WTC11 (cell line): ENCODE measurements around the gene DISP2. TPM values are rescaled to one million over a fixed set of nuclear protein-coding genes. Genes with fewer than 3 reads are reported as not detected.

Experiments
- ATAC-seq: fragments of 200-7000 bp; cut with Tn5 transposase; 2 replicates; pipeline ENCODE4 v1.10.0; 2021; ENCODE audit warnings: mild to moderate bottlenecking, moderate library complexity
- CTCF ChIA-PET: fragments of 300-600 bp; sonication (Branson Sonifier 250); formaldehyde crosslinking; loops from one replicate; lab custom pipeline; 2021; ENCODE audit warnings: antibody characterized with exemption; lab: Charles Lee
- POLR2A ChIA-PET: fragments of 350-600 bp; sonication (Branson Sonifier 250); formaldehyde crosslinking; loops from one replicate; lab custom pipeline; 2021; ENCODE audit warnings: antibody characterized with exemption; lab: Charles Lee
- DNase-seq: peaks from one replicate; pipeline ENCODE4 v3.0.0; 2021; ENCODE audit warnings: low spot score
- H3K27ac Mint-ChIP-seq: 2 replicates; pipeline ENCODE4 v1.8.0; 2021; ENCODE audit warnings: mixed read lengths
- H3K27me3 Mint-ChIP-seq: 2 replicates; pipeline ENCODE4 v1.8.0; 2021; ENCODE audit warnings: low read depth, mild to moderate bottlenecking, moderate library complexity, mixed read lengths
- H3K36me3 Mint-ChIP-seq: 2 replicates; pipeline ENCODE4 v1.8.0; 2021; ENCODE audit warnings: mixed read lengths
- H3K4me1 Mint-ChIP-seq: 2 replicates; pipeline ENCODE4 v1.8.0; 2022; ENCODE audit warnings: mixed read lengths
- H3K4me3 Mint-ChIP-seq: 2 replicates; pipeline ENCODE4 v1.8.0; 2021; ENCODE audit warnings: mild to moderate bottlenecking, moderate library complexity, mixed read lengths
- H3K9me3 Mint-ChIP-seq: 2 replicates; pipeline ENCODE4 v1.8.0; 2021; ENCODE audit warnings: mixed read lengths
- EMX1 ChIP-seq: fragments of 250-450 bp; sonication (Bioruptor Pico); IDR thresholded peaks from 2 replicates; pipeline ENCODE4 v1.8.0; 2021; ENCODE audit warnings: mild to moderate bottlenecking
- FOXJ3 ChIP-seq: sonication (generic); formaldehyde crosslinking; IDR thresholded peaks from 2 replicates; pipeline ENCODE4 v1.9.0; 2021; ENCODE audit warnings: missing genetic modification reagents, mild to moderate bottlenecking, borderline replicate concordance
- NFE2L1 ChIP-seq: sonication (generic); formaldehyde crosslinking; IDR thresholded peaks from 2 replicates; pipeline ENCODE4 v1.8.1; 2023; ENCODE audit warnings: missing genetic modification reagents
- NR1H2 ChIP-seq: sonication (generic); formaldehyde crosslinking; IDR thresholded peaks from 2 replicates; pipeline ENCODE4 v1.9.0; 2021; ENCODE audit warnings: mild to moderate bottlenecking, moderate library complexity, missing genetic modification reagents
- SP1 ChIP-seq: sonication (generic); formaldehyde crosslinking; conservative IDR thresholded peaks from 2 replicates; pipeline ENCODE4 v1.8.1; 2022; ENCODE audit warnings: missing genetic modification reagents
- TEAD4 ChIP-seq: sonication (generic); formaldehyde crosslinking; IDR thresholded peaks from 2 replicates; pipeline ENCODE4 v1.8.0; 2022; ENCODE audit warnings: mild to moderate bottlenecking, missing genetic modification reagents
- ZBTB21 ChIP-seq: sonication (generic); formaldehyde crosslinking; IDR thresholded peaks from 2 replicates; pipeline ENCODE4 v1.8.1; 2023; ENCODE audit warnings: mild to moderate bottlenecking, missing genetic modification reagents, borderline replicate concordance
- ZBTB43 ChIP-seq: sonication (generic); formaldehyde crosslinking; IDR thresholded peaks from 2 replicates; pipeline ENCODE4 v1.8.1; 2023; ENCODE audit warnings: mild to moderate bottlenecking, missing genetic modification reagents
- ZNF317 ChIP-seq: sonication (generic); formaldehyde crosslinking; IDR thresholded peaks from 2 replicates; pipeline ENCODE4 v1.8.1; 2023; ENCODE audit warnings: low read depth, mild to moderate bottlenecking, moderate library complexity, missing genetic modification reagents, borderline replicate concordance
- ZNF425 ChIP-seq: fragments of 250-450 bp; sonication (Bioruptor Pico); conservative IDR thresholded peaks from 2 replicates; pipeline ENCODE4 v1.9.0; 2021; ENCODE audit warnings: mild to moderate bottlenecking
- ZNF512 ChIP-seq: sonication (generic); formaldehyde crosslinking; IDR thresholded peaks from 2 replicates; pipeline ENCODE4 v1.8.1; 2022; ENCODE audit warnings: missing genetic modification reagents, borderline replicate concordance
- total RNA-seq: library from RNA; stranded (reverse); gene quantifications from 3 replicates; pipeline ENCODE4 v1.2.3, GENCODE V29; 2021
- TF ChIP-seq, protein P1 (sequence below): fragments of 250-450 bp; sonication (Bioruptor Pico); IDR thresholded peaks from 2 replicates; pipeline ENCODE4 v2.1.2; 2022; ENCODE audit warnings: mild to moderate bottlenecking, moderate library complexity
- TF ChIP-seq, protein P2 (sequence below): sonication (generic); formaldehyde crosslinking; IDR thresholded peaks from 2 replicates; pipeline ENCODE4 v1.8.1; 2023; ENCODE audit warnings: mild to moderate bottlenecking, missing genetic modification reagents, borderline replicate concordance
- TF ChIP-seq, protein P3 (sequence below): sonication (generic); formaldehyde crosslinking; IDR thresholded peaks from 2 replicates; pipeline ENCODE4 v1.8.0; 2022; ENCODE audit warnings: mild to moderate bottlenecking, missing genetic modification reagents

The DISP2 gene
- total RNA-seq, 1 experiment from 2014 or later = 3.5 TPM

DNA sequence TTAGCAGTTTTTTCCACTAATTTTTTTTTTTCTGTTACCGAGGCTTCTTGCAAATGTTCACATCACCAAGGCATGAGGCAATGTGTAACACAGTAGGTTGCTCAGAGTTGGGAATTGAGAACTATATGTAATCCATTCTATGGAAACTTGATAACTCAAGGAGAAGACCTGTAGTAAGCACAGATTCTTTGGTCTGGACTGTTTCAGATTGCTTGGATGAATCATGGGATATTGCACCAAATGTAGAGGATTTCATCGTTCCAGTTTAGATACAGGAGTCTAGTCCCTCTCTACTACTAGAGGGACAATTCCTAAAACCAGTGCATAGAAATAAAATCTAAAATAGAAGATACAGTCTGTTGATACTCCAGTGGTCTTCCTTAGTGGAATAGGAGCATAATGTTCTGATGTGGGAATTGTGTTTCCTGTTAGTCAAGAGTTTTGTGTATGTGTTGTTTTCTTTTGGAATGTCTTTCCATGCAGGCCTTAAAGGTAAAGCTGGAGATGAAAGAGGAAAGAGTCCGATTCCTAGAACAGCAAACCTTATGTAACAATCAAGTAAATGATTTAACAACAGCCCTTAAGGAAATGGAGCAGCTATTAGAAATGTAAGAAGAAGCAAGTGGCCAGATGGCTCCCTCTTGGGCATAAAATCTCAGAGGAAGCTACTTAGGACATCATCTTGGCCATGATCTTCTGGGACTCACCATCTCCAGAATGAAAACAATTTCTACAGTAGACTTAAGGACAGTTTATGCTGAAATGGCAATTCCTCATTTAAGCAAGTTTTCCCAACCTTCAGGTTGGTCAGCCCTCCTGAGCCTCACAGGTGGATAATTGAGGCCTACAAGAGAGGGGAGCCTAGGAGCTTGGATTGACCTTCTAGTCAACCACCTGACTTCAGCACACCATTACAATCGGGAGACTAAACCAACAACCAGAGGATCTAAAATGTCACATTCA lies 35.2 kb downstream of the DISP2 start:
- POLR2A ChIA-PET = no interaction called here
- ATAC-seq = no peak
- peaks cover 57% of the 10 kb centered on the region for H3K36me3 Mint-ChIP-seq
- TF ChIP-seq ZNF317 (CRISPR knock-in tag) = no peak
- TF ChIP-seq EMX1 (CRISPR knock-in tag) = no peak
- no peak for TF ChIP-seq ZBTB21
- TF ChIP-seq, protein P1, sequence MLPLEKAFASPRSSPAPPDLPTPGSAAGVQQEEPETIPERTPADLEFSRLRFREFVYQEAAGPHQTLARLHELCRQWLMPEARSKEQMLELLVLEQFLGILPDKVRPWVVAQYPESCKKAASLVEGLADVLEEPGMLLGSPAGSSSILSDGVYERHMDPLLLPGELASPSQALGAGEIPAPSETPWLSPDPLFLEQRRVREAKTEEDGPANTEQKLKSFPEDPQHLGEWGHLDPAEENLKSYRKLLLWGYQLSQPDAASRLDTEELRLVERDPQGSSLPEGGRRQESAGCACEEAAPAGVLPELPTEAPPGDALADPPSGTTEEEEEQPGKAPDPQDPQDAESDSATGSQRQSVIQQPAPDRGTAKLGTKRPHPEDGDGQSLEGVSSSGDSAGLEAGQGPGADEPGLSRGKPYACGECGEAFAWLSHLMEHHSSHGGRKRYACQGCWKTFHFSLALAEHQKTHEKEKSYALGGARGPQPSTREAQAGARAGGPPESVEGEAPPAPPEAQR (CRISPR knock-in tag) = no peak
- TF ChIP-seq, protein P2, sequence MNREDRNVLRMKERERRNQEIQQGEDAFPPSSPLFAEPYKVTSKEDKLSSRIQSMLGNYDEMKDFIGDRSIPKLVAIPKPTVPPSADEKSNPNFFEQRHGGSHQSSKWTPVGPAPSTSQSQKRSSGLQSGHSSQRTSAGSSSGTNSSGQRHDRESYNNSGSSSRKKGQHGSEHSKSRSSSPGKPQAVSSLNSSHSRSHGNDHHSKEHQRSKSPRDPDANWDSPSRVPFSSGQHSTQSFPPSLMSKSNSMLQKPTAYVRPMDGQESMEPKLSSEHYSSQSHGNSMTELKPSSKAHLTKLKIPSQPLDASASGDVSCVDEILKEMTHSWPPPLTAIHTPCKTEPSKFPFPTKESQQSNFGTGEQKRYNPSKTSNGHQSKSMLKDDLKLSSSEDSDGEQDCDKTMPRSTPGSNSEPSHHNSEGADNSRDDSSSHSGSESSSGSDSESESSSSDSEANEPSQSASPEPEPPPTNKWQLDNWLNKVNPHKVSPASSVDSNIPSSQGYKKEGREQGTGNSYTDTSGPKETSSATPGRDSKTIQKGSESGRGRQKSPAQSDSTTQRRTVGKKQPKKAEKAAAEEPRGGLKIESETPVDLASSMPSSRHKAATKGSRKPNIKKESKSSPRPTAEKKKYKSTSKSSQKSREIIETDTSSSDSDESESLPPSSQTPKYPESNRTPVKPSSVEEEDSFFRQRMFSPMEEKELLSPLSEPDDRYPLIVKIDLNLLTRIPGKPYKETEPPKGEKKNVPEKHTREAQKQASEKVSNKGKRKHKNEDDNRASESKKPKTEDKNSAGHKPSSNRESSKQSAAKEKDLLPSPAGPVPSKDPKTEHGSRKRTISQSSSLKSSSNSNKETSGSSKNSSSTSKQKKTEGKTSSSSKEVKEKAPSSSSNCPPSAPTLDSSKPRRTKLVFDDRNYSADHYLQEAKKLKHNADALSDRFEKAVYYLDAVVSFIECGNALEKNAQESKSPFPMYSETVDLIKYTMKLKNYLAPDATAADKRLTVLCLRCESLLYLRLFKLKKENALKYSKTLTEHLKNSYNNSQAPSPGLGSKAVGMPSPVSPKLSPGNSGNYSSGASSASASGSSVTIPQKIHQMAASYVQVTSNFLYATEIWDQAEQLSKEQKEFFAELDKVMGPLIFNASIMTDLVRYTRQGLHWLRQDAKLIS (CRISPR knock-in tag) = no peak
- TF ChIP-seq, all 79 proteins: peak for 0
- no peaks in the 10 kb centered on the region for H3K27me3 Mint-ChIP-seq
- no peak overlapping the region for H3K4me3 Mint-ChIP-seq
- peaks cover 7% of the 10 kb centered on the region for H3K9me3 Mint-ChIP-seq
- no peak for DNase-seq
- no peak overlapping the region for H3K27ac Mint-ChIP-seq
- H3K4me1 Mint-ChIP-seq = no peaks in the 10 kb centered on the region
- CTCF ChIA-PET = no interaction called here

- ChIA-PET CTCF (interaction anchor here (0.7 to 1.6 kb wide), 8 partner anchors 8 to 119 kb away, joined by 3 to 10 read pairs (median 6); partner anchors contain the start of gene IVD), POLR2A (interaction anchor here (1.4 kb wide), 1 partner anchor 8 kb away, joined by 9 read pairs; the partner anchor contains the start of gene IVD)
- no peaks in the 10 kb centered on the region for H3K27me3 Mint-ChIP-seq
- no peaks in the 10 kb centered on the region for H3K4me1 Mint-ChIP-seq
- ATAC-seq (no peak), DNase-seq (no peak)
- no peaks in the 10 kb centered on the region; the same call in 1 of the 2 replicates for H3K9me3 Mint-ChIP-seq
- no peak overlapping the region for H3K4me3 Mint-ChIP-seq
- no peak overlapping the region for H3K27ac Mint-ChIP-seq
- H3K36me3 Mint-ChIP-seq = peaks cover 15% of the 10 kb centered on the region
- TF ChIP-seq, protein P3, sequence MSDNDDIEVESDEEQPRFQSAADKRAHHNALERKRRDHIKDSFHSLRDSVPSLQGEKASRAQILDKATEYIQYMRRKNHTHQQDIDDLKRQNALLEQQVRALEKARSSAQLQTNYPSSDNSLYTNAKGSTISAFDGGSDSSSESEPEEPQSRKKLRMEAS (CRISPR knock-in tag) = no peak
- TF ChIP-seq, protein P1 (CRISPR knock-in tag) = no peak
- TF ChIP-seq NFE2L1 (CRISPR knock-in tag) = no peak
- TF ChIP-seq FOXJ3 (CRISPR knock-in tag) = no peak
- TF ChIP-seq TEAD4 (CRISPR knock-in tag) = no peak
- TF ChIP-seq NR1H2 (CRISPR knock-in tag) = no peak
- no peak for TF ChIP-seq ZNF425 (CRISPR knock-in tag)
- TF ChIP-seq, protein P2 (CRISPR knock-in tag) = no peak
- TF ChIP-seq SP1 (CRISPR knock-in tag) = no peak
- no peak for TF ChIP-seq ZNF512 (CRISPR knock-in tag)
- no peak for TF ChIP-seq ZBTB43 (CRISPR knock-in tag)
Measured at GRCh38 chr15:40397688-40398412, 39.8 kb downstream of the DISP2 start.
